ENCODE measurements around the gene LRGUK. TPM values are rescaled to one million over a fixed set of nuclear protein-coding genes. Genes with fewer than 3 reads are reported as not detected.

The LRGUK gene
- total and polyA plus RNA-seq, 12 donors, result 0.15 to 0.47 (median 0.22) TPM; not detected in 5

GRCh38 chr7:134134004-134134403, 6.9 kb downstream of the LRGUK start:
- Histone ChIP-seq H3K27ac (no peak overlapping the region), H3K4me1 (peaks cover 0 to 9% (median 0%) of the 10 kb centered on the region in 9 donors), H3K4me3 (no peak overlapping the region), H3K27me3 (peaks cover 0 to 19% (median 0%) of the 10 kb centered on the region in 7 donors), H3K9me3 (peaks cover 0 to 4% (median 0%) of the 10 kb centered on the region in 11 donors), H3K36me3 (no peaks in the 10 kb centered on the region)
- WGBS, 2 donors, result 94 to 97% methylated on average over 3 of the region's 3 CpGs
- ATAC-seq, result no peak
- no peak for DNase-seq
- TF ChIP-seq, protein P1, sequence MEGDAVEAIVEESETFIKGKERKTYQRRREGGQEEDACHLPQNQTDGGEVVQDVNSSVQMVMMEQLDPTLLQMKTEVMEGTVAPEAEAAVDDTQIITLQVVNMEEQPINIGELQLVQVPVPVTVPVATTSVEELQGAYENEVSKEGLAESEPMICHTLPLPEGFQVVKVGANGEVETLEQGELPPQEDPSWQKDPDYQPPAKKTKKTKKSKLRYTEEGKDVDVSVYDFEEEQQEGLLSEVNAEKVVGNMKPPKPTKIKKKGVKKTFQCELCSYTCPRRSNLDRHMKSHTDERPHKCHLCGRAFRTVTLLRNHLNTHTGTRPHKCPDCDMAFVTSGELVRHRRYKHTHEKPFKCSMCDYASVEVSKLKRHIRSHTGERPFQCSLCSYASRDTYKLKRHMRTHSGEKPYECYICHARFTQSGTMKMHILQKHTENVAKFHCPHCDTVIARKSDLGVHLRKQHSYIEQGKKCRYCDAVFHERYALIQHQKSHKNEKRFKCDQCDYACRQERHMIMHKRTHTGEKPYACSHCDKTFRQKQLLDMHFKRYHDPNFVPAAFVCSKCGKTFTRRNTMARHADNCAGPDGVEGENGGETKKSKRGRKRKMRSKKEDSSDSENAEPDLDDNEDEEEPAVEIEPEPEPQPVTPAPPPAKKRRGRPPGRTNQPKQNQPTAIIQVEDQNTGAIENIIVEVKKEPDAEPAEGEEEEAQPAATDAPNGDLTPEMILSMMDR (IDR thresholded peaks at IDR 0.05), result no peak
- intact Hi-C loops (cut with DNase I), result loop anchor here in 2 of 10 donors (10.0 kb wide), 2 partner anchors 89 to 281 kb away; no protein-coding TSS in a partner anchor

DNA sequence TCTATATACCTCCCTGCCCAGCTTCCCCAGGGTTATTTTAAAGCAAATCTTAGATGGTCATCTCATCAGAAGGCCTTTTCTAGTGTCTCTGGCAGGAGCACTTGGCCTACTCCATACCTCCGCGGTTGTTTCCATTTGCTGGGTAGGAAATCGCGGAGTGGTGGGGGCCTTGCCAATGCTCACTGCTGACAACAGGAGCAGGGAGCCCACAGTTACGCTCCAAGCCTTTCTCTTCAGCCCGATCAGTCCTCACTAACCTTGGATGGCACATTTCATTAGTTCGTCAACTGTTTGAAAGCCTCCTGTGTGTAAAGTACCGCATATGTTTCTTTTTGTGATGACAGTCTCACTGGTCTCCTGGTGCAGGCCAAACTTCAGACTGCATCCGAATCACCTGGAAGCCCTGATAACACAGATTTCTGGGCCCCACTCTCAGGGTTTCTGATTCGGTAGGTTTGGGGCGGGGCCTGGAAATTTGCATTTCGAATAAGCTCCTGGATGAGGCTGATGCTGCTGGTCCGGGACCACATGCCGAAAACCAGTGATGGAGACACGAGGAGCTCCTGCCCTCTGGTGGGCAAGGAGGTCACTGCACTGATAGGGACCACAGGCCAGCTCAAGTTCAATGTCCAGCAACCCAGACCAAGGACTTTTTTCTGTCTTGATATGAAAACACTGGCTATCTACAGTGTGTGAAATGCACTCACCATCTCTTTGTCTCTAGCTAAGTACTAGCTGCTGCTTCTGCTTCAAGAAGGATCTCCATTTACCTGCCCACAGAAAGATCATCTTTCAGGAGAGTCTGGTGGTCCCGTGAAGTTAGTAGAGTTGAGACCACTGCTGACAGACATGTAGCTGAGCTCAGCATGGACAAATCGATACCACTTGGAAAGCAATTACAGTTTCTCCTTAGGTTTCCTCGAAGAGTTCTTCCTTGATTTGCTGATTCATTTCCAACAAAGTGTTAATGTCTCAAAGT, 14.0 kb downstream of the LRGUK start:
- peak; percentile 53 to 64 for DNase-seq
- TF ChIP-seq, protein P1 (IDR thresholded peaks at IDR 0.05), result peak; percentile 64 to 94 (median 90)
- H3K9me3 ChIP-seq, result no peaks in the 10 kb centered on the region
- H3K27me3 ChIP-seq, result no peaks in the 10 kb centered on the region
- no peak overlapping the region for H3K4me3 ChIP-seq
- H3K36me3 ChIP-seq, result no peaks in the 10 kb centered on the region
- H3K4me1 ChIP-seq, result no peaks in the 10 kb centered on the region
- ATAC-seq, result peak; percentile 58 to 85 (median 76)
- no peak overlapping the region for H3K27ac ChIP-seq
- intact Hi-C loops (cut with DNase I), result no loop called here
- WGBS, 2 donors, result 49% methylated on average over 18 of the region's 18 CpGs

- no peaks in the 10 kb centered on the region for H3K4me1 ChIP-seq
- intact Hi-C loops (cut with DNase I), result no loop called here
- no peak overlapping the region for H3K4me3 ChIP-seq
- no peaks in the 10 kb centered on the region for H3K27me3 ChIP-seq
- no peak for DNase-seq
- WGBS, 2 donors, result 85 to 90% methylated on average over 5 of the region's 5 CpGs
- ATAC-seq, result no peak
- H3K36me3 ChIP-seq, result no peaks in the 10 kb centered on the region
- TF ChIP-seq, protein P1 (IDR thresholded peaks at IDR 0.05), result no peak
- H3K9me3 ChIP-seq, result no peaks in the 10 kb centered on the region
- H3K27ac ChIP-seq, result no peak overlapping the region
Measured at GRCh38 chr7:134141868-134142264, 14.7 kb downstream of the LRGUK start.

DNA sequence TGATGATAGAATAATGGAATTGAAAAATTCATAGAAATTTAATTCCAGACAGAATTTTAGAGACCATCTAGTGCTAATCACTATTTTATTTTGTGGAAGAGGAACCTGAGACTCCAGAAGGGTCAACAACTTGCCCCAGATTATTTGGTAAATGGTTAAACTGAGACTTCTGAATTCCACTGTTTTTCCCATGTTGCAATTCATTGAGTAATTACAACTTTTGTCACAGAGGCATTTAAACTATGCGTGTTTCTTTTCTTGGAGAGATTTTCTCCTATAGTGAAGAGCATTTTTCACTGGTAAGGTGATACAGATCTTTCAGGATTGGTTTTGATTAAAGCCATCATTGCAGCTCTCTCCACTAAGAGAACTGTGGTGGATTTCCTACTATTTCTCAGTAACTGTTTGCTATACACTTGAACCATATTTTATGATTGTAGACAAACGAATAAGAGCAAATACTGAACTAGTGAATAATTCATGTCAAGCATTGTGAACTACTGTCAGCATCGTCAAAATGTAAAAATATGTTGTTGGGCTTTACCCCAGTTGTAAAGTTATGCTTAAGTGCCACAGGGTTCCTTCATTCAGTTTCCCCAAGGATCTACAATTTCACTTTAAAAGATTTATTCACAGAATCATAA, 26.5 kb downstream of the LRGUK start:
- Histone ChIP-seq H3K36me3 (no peaks in the 10 kb centered on the region), H3K27me3 (no peaks in the 10 kb centered on the region), H3K4me3 (no peak overlapping the region), H3K4me1 (no peaks in the 10 kb centered on the region), H3K9me3 (peaks cover 0 to 18% (median 0%) of the 10 kb centered on the region in 11 donors), H3K27ac (no peak overlapping the region)
- DNase-seq (no peak), ATAC-seq (no peak)
- intact Hi-C loops (cut with DNase I), result no loop called here
- TF ChIP-seq, protein P1 (IDR thresholded peaks at IDR 0.05), result no peak
- WGBS, 2 donors, result 65 to 66% methylated on average over 3 of the region's 3 CpGs
